Endothelial cell of umbilical vein (primary cell): ENCODE data around the gene KCNN3. TPM values are rescaled to one million over a fixed set of nuclear protein-coding genes. Genes with fewer than 3 reads are reported as not detected.

Experiments
- BruUV-seq: library from RNA; stranded (reverse); fragments of 400-500 nt; replicated peaks from 2 replicates; lab custom pipeline; 2021; lab: Mats Ljungman, UMichigan
- CTCF ChIA-PET: fragments of 300-600, 350-600 bp; sonication (Branson Sonifier 250); formaldehyde crosslinking; loops from one replicate; lab custom pipeline; 2021; ENCODE audit warnings: antibody characterized with exemption, inconsistent platforms; lab: Charles Lee
- POLR2A ChIA-PET: fragments of 300-600, 350-600 bp; sonication (Branson Sonifier 250); formaldehyde crosslinking; loops from one replicate; lab custom pipeline; 2021; ENCODE audit warnings: antibody characterized with exemption, inconsistent platforms; lab: Charles Lee
- DNase-seq: peaks from one replicate; pipeline ENCODE4 v3.0.0-alpha.2; 2011; ENCODE audit warnings: low read depth, low spot score
- FAIRE-seq: peaks from 2 replicates; lab custom pipeline; 2011; peaks lifted over from hg19 to GRCh38; lab: Jason Lieb, UNC
- H2AFZ ChIP-seq: 2 replicates; pipeline ENCODE4 v1.6.0; 2012; ENCODE audit warnings: low read depth, low read length, control low read depth, inconsistent platforms
- H3K27ac ChIP-seq: 2 replicates; pipeline ENCODE4 v1.5.1; 2011; ENCODE audit warnings: low read depth, mild to moderate bottlenecking, control low read depth, low read length, moderate library complexity; ENCODE audit not compliant: insufficient read depth
- H3K27me3 ChIP-seq, 2 experiments: 2 replicates each; pipeline versions ENCODE4 v1.6.0 to v1.6.1; 2011; ENCODE audit warnings: low read length in 2 of 2, mixed read lengths in 1 of 2; ENCODE audit not compliant: control insufficient read depth in 2 of 2, insufficient read depth in 2 of 2
- H3K36me3 ChIP-seq, 2 experiments: 2 replicates in 1 of 2; 3 replicates in 1 of 2; pipeline ENCODE4 v1.5.1; 2011; ENCODE audit warnings: low read length in 2 of 2, mild to moderate bottlenecking in 1 of 2, moderate library complexity in 1 of 2; ENCODE audit not compliant: control insufficient read depth in 2 of 2, insufficient read depth in 2 of 2; ENCODE audit errors: extremely low read depth in 1 of 2
- H3K4me1 ChIP-seq: 3 replicates; pipeline ENCODE4 v1.5.1; 2011; ENCODE audit warnings: mild to moderate bottlenecking, low read length; ENCODE audit not compliant: control insufficient read depth, insufficient read depth; ENCODE audit errors: extremely low read depth
- H3K4me2 ChIP-seq: 2 replicates; pipeline ENCODE4 v1.6.1; 2011; ENCODE audit warnings: low read length, control low read depth, mixed read lengths; ENCODE audit not compliant: insufficient read depth
- H3K4me3 ChIP-seq, 3 experiments: fragments of 200-600 bp in 1 of 3; sonication (generic), shearing (Covaris generic) in 1 of 3; replicated peaks in 1 of 3; 2 replicates each; pipeline ENCODE4 v1.5.1; 2011 to 2016; ENCODE audit warnings: control low read depth in 3 of 3, low read length in 3 of 3, mild to moderate bottlenecking in 2 of 3, inconsistent platforms in 1 of 3, low read depth in 1 of 3, moderate library complexity in 1 of 3; ENCODE audit not compliant: insufficient read depth in 1 of 3
- H3K79me2 ChIP-seq: 2 replicates; pipeline ENCODE4 v1.6.0; 2012; ENCODE audit warnings: low read length, inconsistent platforms; ENCODE audit not compliant: control insufficient read depth, insufficient read depth
- H3K9ac ChIP-seq: replicated peaks from 2 replicates; pipeline ENCODE3; 2011; ENCODE audit warnings: low read length, control low read depth; ENCODE audit not compliant: insufficient read depth; ENCODE audit errors: extremely low read depth
- H3K9me1 ChIP-seq: replicated peaks from 3 replicates; pipeline ENCODE4 v1.6.0; 2011; ENCODE audit warnings: mild to moderate bottlenecking, low read length; ENCODE audit not compliant: control insufficient read depth, insufficient read depth; ENCODE audit errors: extremely low read depth
- H3K9me3 ChIP-seq: replicated peaks from 2 replicates; pipeline ENCODE4 v1.5.1; 2012; ENCODE audit warnings: low read length, inconsistent platforms; ENCODE audit not compliant: control insufficient read depth, insufficient read depth
- H4K20me1 ChIP-seq: replicated peaks from 2 replicates; pipeline ENCODE3; 2011; ENCODE audit warnings: mild to moderate bottlenecking, low read length; ENCODE audit not compliant: control insufficient read depth, insufficient read depth; ENCODE audit errors: extremely low read depth
- CTCF ChIP-seq, 2 donors: IDR thresholded peaks; 1 replicate in 1 of 2; 2 replicates in 1 of 2; pipeline ENCODE4 v1.5.1; 2011; ENCODE audit warnings: low read length in 2 of 2, mild to moderate bottlenecking in 2 of 2, moderate library complexity in 2 of 2, control low read depth in 1 of 2, inconsistent platforms in 1 of 2, low read depth in 1 of 2; ENCODE audit not compliant: insufficient read depth in 1 of 2; ENCODE audit errors: extremely low read depth in 1 of 2
- EZH2 ChIP-seq: IDR thresholded peaks from 2 replicates; pipeline ENCODE4 v1.6.1; 2012; ENCODE audit warnings: borderline replicate concordance, low read depth, mild to moderate bottlenecking, moderate library complexity, low read length, inconsistent platforms; ENCODE audit not compliant: severe bottlenecking
- FOS ChIP-seq: IDR thresholded peaks from 2 replicates; pipeline ENCODE4 v1.6.1; 2011; ENCODE audit warnings: mild to moderate bottlenecking, low read length, moderate library complexity, borderline replicate concordance; ENCODE audit not compliant: insufficient read depth
- GATA2 ChIP-seq: IDR thresholded peaks from 2 replicates; pipeline ENCODE4 v1.7.0; 2011; ENCODE audit warnings: low read depth, mild to moderate bottlenecking, moderate library complexity, mixed read lengths, low read length; ENCODE audit not compliant: insufficient read length, insufficient read depth
- JUN ChIP-seq: IDR thresholded peaks from 2 replicates; pipeline ENCODE4 v1.6.1; 2011; ENCODE audit warnings: borderline replicate concordance, low read depth; ENCODE audit not compliant: insufficient read length, insufficient read depth
- MAX ChIP-seq: IDR thresholded peaks from 2 replicates; pipeline ENCODE4 v1.6.1; 2011; ENCODE audit not compliant: insufficient read depth, insufficient read length
- MYC ChIP-seq: IDR thresholded peaks from one replicate; pipeline ENCODE4 v1.6.1; 2011; ENCODE audit warnings: mild to moderate bottlenecking, low read depth, low read length
- POLR2A ChIP-seq: IDR thresholded peaks from 2 replicates; pipeline ENCODE4 v1.6.1; 2012; ENCODE audit warnings: low read depth, mild to moderate bottlenecking, control low read depth, low read length
- POLR2AphosphoS5 ChIP-seq: IDR thresholded peaks from 2 replicates; pipeline ENCODE4 v1.6.1; 2012; ENCODE audit warnings: low read depth, mild to moderate bottlenecking, control low read depth, low read length, moderate library complexity; ENCODE audit not compliant: insufficient read depth
- dilution Hi-C: fragments of 300-500 bp; cut with MboI; formaldehyde crosslinking; loops from one replicate; pipeline ENCODE4 v1.15.0; 2019; ENCODE audit warnings: low sequenced_read_pairs; ENCODE audit not compliant: extremely low pct_ligation_motif_present
- intact Hi-C: fragments of 100-400 bp; cut with micrococcal nuclease; formaldehyde crosslinking; loops from one replicate; pipeline ENCODE4 v1.10.0; 2022
- polyA plus RNA-seq, 4 experiments: library from polyadenylated mRNA; depleted of rRNA in 3 of 4; stranded (reverse) in 3 of 4; unstranded in 1 of 4; fragments of >200 nt; gene quantifications; 2 replicates each; pipeline versions ENCODE4 v1.2.1 to v1.2.3, GENCODE V29; 2011 to 2012; ENCODE audit warnings: missing spikeins in 1 of 4
- total RNA-seq: library from RNA; stranded (reverse); gene quantifications from 2 replicates; pipeline ENCODE4 v1.2.3, GENCODE V29; 2021

KCNN3 gene
- total and polyA plus RNA-seq, 2 donors (not counting 3 experiments of a cell fraction or from before 2014, with no cell fraction given) = 0.91 to 1.1 TPM

GRCh38 chr1:154717528-154717924 lies 152.6 kb downstream of the KCNN3 start:
- Histone ChIP-seq H3K4me2 (no peak overlapping the region), H3K9ac (no peak overlapping the region), H2AFZ (no peak overlapping the region), H3K36me3 (no peaks in the 10 kb centered on the region), H3K27me3 (no peaks in the 10 kb centered on the region), H3K4me1 (no peaks in the 10 kb centered on the region), H3K4me3 (no peak overlapping the region), H4K20me1 (no peaks in the 10 kb centered on the region), H3K27ac (no peak overlapping the region), H3K9me3 (no peaks in the 10 kb centered on the region), H3K9me1 (no peaks in the 10 kb centered on the region), H3K79me2 (no peaks in the 10 kb centered on the region)
- no peak for DNase-seq
- no peak for FAIRE-seq
- no TSS peak for BruUV-seq
- dilution Hi-C loops = no loop called here
- TF ChIP-seq CTCF (IDR thresholded peaks at IDR 0.05; ENCODE audit: extremely low read depth in 1 of 2, insufficient read depth in 1 of 2, low read depth in 1 of 2, low read length in 2 of 2) (no peak), GATA2 (no peak), POLR2A (no peak), POLR2AphosphoS5 (no peak), EZH2 (no peak), JUN (no peak), FOS (no peak), MAX (no peak), MYC (no peak)
- CTCF ChIA-PET = no interaction called here
- POLR2A ChIA-PET = no interaction called here
- intact Hi-C loops = no loop called here
